Measurements from ENCODE around the gene LTBP2.

The LTBP2 gene

GRCh38 chr14:74612350-74613021 lies 449 bp upstream of the LTBP2 start:
- DNase-seq (ENCODE audit: low spot score) = peak; percentile 77

- DNase-seq (ENCODE audit: low spot score) = no peak
Observed at GRCh38 chr14:74610866-74611649, 979 bp downstream of the LTBP2 start.

GRCh38 chr14:74610199-74610865 lies 1.7 kb downstream of the LTBP2 start:
- DNase-seq (ENCODE audit: low spot score) = no peak

- DNase-seq (ENCODE audit: low spot score) = no peak
Observed at GRCh38 chr14:74609721-74610120, 2.3 kb downstream of the LTBP2 start.

GRCh38 chr14:74608959-74609611 lies 3.0 kb downstream of the LTBP2 start:
- DNase-seq (ENCODE audit: low spot score) = peak; percentile 81

- DNase-seq (ENCODE audit: low spot score) = no peak
Observed at GRCh38 chr14:74606727-74607126, 5.3 kb downstream of the LTBP2 start.

- DNase-seq (ENCODE audit: low spot score) = no peak
Observed at GRCh38 chr14:74605531-74606223, 6.4 kb downstream of the LTBP2 start.

- DNase-seq (ENCODE audit: low spot score) = no peak
Observed at GRCh38 chr14:74604911-74605310, 7.1 kb downstream of the LTBP2 start.

GRCh38 chr14:74604157-74604556 lies 7.9 kb downstream of the LTBP2 start:
- DNase-seq (ENCODE audit: low spot score) = no peak

- DNase-seq (ENCODE audit: low spot score) = no peak
Observed at GRCh38 chr14:74601982-74602381, 10.1 kb downstream of the LTBP2 start.

- DNase-seq (ENCODE audit: low spot score) = no peak
Observed at GRCh38 chr14:74599946-74600345, 12.1 kb downstream of the LTBP2 start.

- no peak for DNase-seq (ENCODE audit: low spot score)
Observed at GRCh38 chr14:74599321-74599761, 12.7 kb downstream of the LTBP2 start.

GRCh38 chr14:74596741-74597450 lies 15.1 kb downstream of the LTBP2 start:
- no peak for DNase-seq (ENCODE audit: low spot score)

GRCh38 chr14:74595006-74595735 lies 16.9 kb downstream of the LTBP2 start:
- DNase-seq (ENCODE audit: low spot score) = no peak

GRCh38 chr14:74594606-74595005 lies 17.4 kb downstream of the LTBP2 start:
- DNase-seq (ENCODE audit: low spot score) = no peak

- DNase-seq (ENCODE audit: low spot score) = no peak
Observed at GRCh38 chr14:74594029-74594428, 18.0 kb downstream of the LTBP2 start.

GRCh38 chr14:74593241-74593953 lies 18.6 kb downstream of the LTBP2 start:
- DNase-seq (ENCODE audit: low spot score) = no peak

- no peak for DNase-seq (ENCODE audit: low spot score)
Observed at GRCh38 chr14:74592476-74593201, 19.4 kb downstream of the LTBP2 start.

GRCh38 chr14:74591899-74592298 lies 20.1 kb downstream of the LTBP2 start:
- no peak for DNase-seq (ENCODE audit: low spot score)

All from CD4-positive, alpha-beta T cell treated with Interleukin-6 at 100 ng/mL for 8 hours (primary cell).